ENCODE data around the gene FGF6. TPM values are rescaled to one million over a fixed set of nuclear protein-coding genes. Genes with fewer than 3 reads are reported as not detected.

FGF6 gene
- not detected for total RNA-seq

- no peak for DNase-seq (ENCODE audit: low spot score in 2 of 2)
- no peaks in the 10 kb centered on the region for H3K9me3 ChIP-seq
- H3K27me3 ChIP-seq: no peaks in the 10 kb centered on the region
- no peak within 1 kb of the TSS for H3K4me3 ChIP-seq
- TF ChIP-seq CTCF (IDR thresholded peaks at IDR 0.05): no peak
- no peaks in the 10 kb centered on the region for H3K36me3 ChIP-seq
- intact Hi-C loops (cut with DNase I): no loop called here
- H3K4me1 ChIP-seq: no peaks in the 10 kb centered on the region
- H3K27ac ChIP-seq: no peak within 1 kb of the TSS
These were observed at the start of gene FGF6 for GRCh38 chr12:4445156-4446101. FGF6 (minus strand) TSS chr12:4445815; CDS start chr12:4445570, 245 bp downstream.

- Histone ChIP-seq H3K27ac (no peak overlapping the region), H3K4me3 (no peak overlapping the region), H3K9me3 (no peaks in the 10 kb centered on the region), H3K4me1 (no peaks in the 10 kb centered on the region), H3K36me3 (peaks cover 23 to 40% of the 10 kb centered on the region in 2 donors), H3K27me3 (no peaks in the 10 kb centered on the region)
- intact Hi-C loops (cut with DNase I): no loop called here
- no peak for TF ChIP-seq CTCF (IDR thresholded peaks at IDR 0.05)
- DNase-seq (ENCODE audit: low spot score in 2 of 2): no peak
These were observed 45.4 kb upstream of the FGF6 start for GRCh38 chr12:4490973-4491372.

GRCh38 chr12:4489556-4489955, 43.9 kb upstream of the FGF6 start:
- Histone ChIP-seq H3K27me3 (no peaks in the 10 kb centered on the region), H3K36me3 (peaks cover 23 to 40% of the 10 kb centered on the region in 2 donors), H3K27ac (no peak overlapping the region), H3K9me3 (no peaks in the 10 kb centered on the region), H3K4me1 (no peaks in the 10 kb centered on the region), H3K4me3 (no peak overlapping the region)
- intact Hi-C loops (cut with DNase I): no loop called here
- TF ChIP-seq CTCF (IDR thresholded peaks at IDR 0.05): no peak
- no peak for DNase-seq (ENCODE audit: low spot score in 2 of 2)

- intact Hi-C loops (cut with DNase I): no loop called here
- no peaks in the 10 kb centered on the region for H3K9me3 ChIP-seq
- TF ChIP-seq CTCF (IDR thresholded peaks at IDR 0.05): no peak
- peaks cover 23 to 37% of the 10 kb centered on the region in 2 donors for H3K36me3 ChIP-seq
- H3K27ac ChIP-seq: no peak overlapping the region
- no peaks in the 10 kb centered on the region for H3K27me3 ChIP-seq
- no peak for DNase-seq (ENCODE audit: low spot score in 2 of 2)
- H3K4me1 ChIP-seq: no peaks in the 10 kb centered on the region
- no peak overlapping the region for H3K4me3 ChIP-seq
These were observed 41.4 kb upstream of the FGF6 start for GRCh38 chr12:4486980-4487379.

- no peaks in the 10 kb centered on the region for H3K27me3 ChIP-seq
- H3K27ac ChIP-seq: no peak overlapping the region
- intact Hi-C loops (cut with DNase I): no loop called here
- H3K36me3 ChIP-seq: peaks cover 23 to 36% of the 10 kb centered on the region in 2 donors
- DNase-seq (ENCODE audit: low spot score in 2 of 2): no peak
- no peaks in the 10 kb centered on the region for H3K4me1 ChIP-seq
- no peaks in the 10 kb centered on the region for H3K9me3 ChIP-seq
- TF ChIP-seq CTCF (IDR thresholded peaks at IDR 0.05): no peak
- H3K4me3 ChIP-seq: no peak overlapping the region
These were observed 40.6 kb upstream of the FGF6 start for GRCh38 chr12:4486049-4486699.
